IPS DF 6.9 (cell line): ENCODE measurements around the gene HSPA1B.
"Not testable (repeated sequence)": the region's sequence is repeated elsewhere in the genome, so short reads cannot be mapped to it uniquely, and the experiment has no call there.

Experiments used
- DNase-seq: peaks from one replicate; pipeline ENCODE4 v3.0.0-alpha.2; 2013; ENCODE audit warnings: low read depth, low spot score
- H3K27ac ChIP-seq: one replicate; pipeline ENCODE4 v1.5.1; 2013; ENCODE audit warnings: low read length, control low read depth
- H3K27me3 ChIP-seq: 2 replicates; pipeline ENCODE4 v1.6.1; 2013; ENCODE audit warnings: mild to moderate bottlenecking, low read length; ENCODE audit not compliant: control insufficient read depth, insufficient read depth
- H3K36me3 ChIP-seq: 2 replicates; pipeline ENCODE4 v1.6.1; 2013; ENCODE audit warnings: low read length; ENCODE audit not compliant: control insufficient read depth, insufficient read depth
- H3K4me1 ChIP-seq: 2 replicates; pipeline ENCODE4 v1.6.1; 2013; ENCODE audit warnings: low read length; ENCODE audit not compliant: control insufficient read depth, insufficient read depth
- H3K4me3 ChIP-seq: 2 replicates; pipeline ENCODE4 v1.5.1; 2013; ENCODE audit warnings: mild to moderate bottlenecking, low read length
- H3K9me3 ChIP-seq: 2 replicates; pipeline ENCODE4 v1.6.1; 2013; ENCODE audit warnings: low read length, inconsistent platforms; ENCODE audit not compliant: control insufficient read depth, insufficient read depth
- WGBS: extraction: QIAGEN DNeasy Blood & Tissue Kit; methylation state at CpG from one replicate; pipeline ENCODE4 v1.1.7; 2013; ENCODE audit warnings: mixed read lengths, missing lambda C conversion rate; ENCODE audit not compliant: insufficient read length, insufficient coverage; 5-methylcytosine and 5-hydroxymethylcytosine counted together

The HSPA1B gene

DNA sequence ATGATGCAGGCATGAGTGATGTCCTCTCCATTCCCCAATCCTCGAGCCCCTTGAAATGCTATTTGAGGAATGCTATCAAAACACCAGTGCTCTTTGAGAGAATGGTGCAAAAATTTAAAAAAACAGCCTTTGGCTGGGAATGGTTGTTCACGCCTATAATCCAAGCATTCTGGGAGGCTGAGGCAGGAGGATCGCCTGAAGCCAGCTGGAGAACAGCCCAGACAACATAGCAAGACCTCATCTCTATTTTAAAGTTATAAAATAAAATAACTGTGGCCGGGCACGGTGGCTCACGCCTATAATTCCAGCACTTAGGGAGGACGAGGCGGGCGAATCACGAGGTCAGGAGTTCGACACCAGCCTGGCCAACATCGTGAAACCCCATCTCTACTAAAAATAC, 27.8 kb upstream of the HSPA1B start:
- H3K36me3 ChIP-seq, result peaks cover 7% of the 10 kb centered on the region; the same call in 1 of the 2 replicates
- H3K4me1 ChIP-seq, result no peaks in the 10 kb centered on the region
- WGBS, result no CpG with 5 or more reads among the region's 12 CpGs
- DNase-seq, result no peak
- H3K4me3 ChIP-seq, result no peak overlapping the region
- H3K9me3 ChIP-seq, result no peaks in the 10 kb centered on the region
- H3K27me3 ChIP-seq, result no peaks in the 10 kb centered on the region
- H3K27ac ChIP-seq, result no peak overlapping the region

DNA sequence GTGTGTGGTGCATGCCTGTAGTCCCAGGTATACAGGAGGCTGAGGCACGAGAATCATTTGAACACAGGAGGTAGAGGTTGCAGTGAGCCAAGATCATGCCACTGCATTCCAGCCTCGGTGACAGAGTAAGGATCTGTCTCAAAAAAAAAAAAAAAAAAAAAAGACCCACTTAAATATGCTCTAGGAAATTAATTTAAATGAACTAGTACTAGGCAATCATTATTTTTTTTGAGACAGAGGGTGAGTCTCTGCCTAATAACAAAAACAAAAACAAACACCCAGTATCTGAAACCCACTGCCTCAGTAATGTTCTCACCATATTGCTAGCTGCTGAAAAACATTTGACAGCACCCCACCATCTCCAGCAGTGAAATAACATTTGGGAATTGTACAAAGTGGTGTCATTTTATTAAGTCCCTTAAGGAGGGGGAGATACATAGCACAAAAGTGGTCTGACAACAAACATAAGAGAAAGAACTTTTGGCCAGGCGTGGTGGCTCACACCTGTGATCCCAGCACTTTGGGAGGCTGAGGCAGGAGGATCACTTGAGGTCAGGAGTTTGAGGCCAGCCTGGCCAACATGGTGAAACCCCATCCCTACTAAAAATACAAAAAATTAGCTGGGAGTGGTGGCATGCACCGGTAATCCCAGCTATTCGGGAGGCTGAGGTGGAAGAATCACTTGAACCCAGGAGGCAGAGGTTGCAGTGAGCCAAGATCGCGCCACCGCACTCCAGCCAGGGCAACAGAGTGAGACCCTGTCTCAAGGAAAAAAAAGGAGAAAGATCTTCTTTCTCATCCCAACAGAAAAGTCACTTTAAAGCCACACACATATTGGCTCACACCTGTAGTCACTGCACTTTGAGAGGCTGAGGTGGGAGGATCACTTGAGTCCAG, 26.3 kb upstream of the HSPA1B start:
- not testable (repeated sequence) for H3K27me3 ChIP-seq, H3K4me3 ChIP-seq, H3K27ac ChIP-seq, DNase-seq, H3K9me3 ChIP-seq, H3K36me3 ChIP-seq, H3K4me1 ChIP-seq
- no CpG with 5 or more reads among the region's 8 CpGs for WGBS

DNA sequence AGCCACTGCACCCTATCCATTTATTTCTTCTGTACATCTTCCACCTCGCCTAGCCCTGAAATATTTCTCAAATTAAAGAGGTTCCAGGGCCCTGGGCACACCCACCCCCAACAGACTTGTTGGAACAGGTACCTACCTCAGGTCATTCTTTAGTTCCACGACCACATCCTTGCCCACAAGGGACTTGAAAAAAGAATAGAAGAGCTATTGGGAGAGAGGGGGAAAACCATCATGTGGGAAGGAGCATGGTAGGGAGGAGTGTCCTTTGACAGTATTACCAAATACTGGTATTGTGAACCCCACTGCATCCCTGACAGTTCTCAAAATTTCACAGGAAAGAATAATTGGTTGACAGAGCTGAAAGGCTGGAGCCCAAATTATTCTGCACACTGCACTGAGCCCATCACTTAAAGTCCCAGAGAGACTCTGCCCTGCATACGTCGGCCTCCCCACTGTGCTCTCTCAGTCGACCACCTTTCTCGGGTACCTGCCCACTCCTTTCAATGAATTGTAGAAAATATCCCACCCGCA, 21.5 kb upstream of the HSPA1B start:
- no CpG with 5 or more reads among the region's 7 CpGs for WGBS
- peaks cover 2% of the 10 kb centered on the region; the same call in 1 of the 2 replicates for H3K36me3 ChIP-seq
- peak overlapping the region; percentile 96; the same call in 1 of the 2 replicates for H3K4me3 ChIP-seq
- DNase-seq, result no peak
- H3K27ac ChIP-seq, result no peak overlapping the region
- H3K9me3 ChIP-seq, result no peaks in the 10 kb centered on the region
- H3K4me1 ChIP-seq, result no peaks in the 10 kb centered on the region
- H3K27me3 ChIP-seq, result no peaks in the 10 kb centered on the region

DNA sequence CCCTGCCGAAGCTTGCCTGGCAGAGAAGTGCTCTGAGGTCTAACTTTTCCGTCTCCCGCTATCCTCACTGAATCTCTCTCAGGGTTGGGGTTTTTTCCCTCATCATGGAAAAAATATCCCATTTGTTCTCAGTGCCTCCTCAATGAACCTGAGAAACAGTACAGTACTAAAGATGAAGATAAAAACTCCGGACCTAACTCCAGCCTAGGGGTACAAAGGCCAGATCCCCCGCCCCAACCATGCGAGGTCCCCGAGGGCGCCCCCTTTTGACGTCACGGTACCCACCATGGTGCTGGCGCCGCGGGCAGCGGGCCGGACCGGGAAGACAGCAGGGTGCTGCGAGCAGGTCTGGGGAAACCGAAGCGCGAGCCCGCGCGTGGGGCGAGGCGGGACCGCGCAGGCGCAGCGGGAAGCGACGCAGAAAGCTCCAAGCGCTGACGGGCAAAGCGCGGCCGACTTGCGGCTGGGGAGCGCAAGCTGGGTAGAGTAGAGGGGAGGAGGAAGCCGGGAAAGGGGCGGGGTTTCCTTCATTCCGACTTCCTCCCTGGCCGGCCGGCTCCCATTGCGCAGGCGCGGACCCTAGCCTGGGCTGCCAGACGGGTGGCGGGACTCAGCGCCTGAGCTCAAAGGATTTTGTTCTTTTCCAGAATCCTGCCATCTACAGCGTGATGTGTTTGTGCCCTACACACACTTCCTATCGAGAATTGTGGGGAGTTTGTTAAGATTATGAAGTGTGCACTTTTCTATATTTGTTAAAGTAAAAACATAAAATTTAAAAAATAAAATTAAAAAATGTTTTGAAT, 20.9 kb upstream of the HSPA1B start, which contains the start of gene LSM2:
Gene LSM2, minus strand, starts transcription at position 497 of the 803 bp plus-strand sequence. Its CDS starts 209 bp downstream, at position 288.
- Histone ChIP-seq H3K4me1 (no peaks in the 10 kb centered on the region), H3K36me3 (peaks cover 2% of the 10 kb centered on the region; the same call in 1 of the 2 replicates), H3K4me3 (peak within 1 kb of the TSS; percentile 96), H3K9me3 (no peaks in the 10 kb centered on the region), H3K27me3 (no peaks in the 10 kb centered on the region), H3K27ac (no peak within 1 kb of the TSS)
- DNase-seq, result no peak
- no CpG with 5 or more reads among the region's 51 CpGs for WGBS

DNA sequence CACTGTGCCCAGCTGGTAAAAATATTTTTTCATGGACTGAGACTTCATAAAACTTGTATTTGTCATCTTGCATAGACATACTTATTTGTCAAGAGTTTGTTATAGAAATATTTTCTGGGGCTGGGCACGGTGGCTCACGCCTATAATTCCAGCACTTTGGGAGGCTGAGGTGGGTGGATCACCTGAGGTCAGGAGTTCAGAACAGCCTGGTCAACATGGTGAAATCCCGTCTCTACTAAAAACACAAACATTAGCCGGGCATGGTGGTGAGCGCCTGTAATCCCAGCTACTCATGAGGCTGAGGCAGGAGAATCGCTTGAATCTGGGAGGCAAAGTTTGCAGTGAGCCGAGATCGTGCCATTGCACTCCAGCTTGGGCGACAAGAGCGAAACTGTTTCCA, 18.9 kb upstream of the HSPA1B start:
- H3K27ac ChIP-seq, H3K4me3 ChIP-seq, H3K36me3 ChIP-seq, H3K4me1 ChIP-seq, DNase-seq, H3K27me3 ChIP-seq, H3K9me3 ChIP-seq: not testable (repeated sequence)
- WGBS, result no CpG with 5 or more reads among the region's 10 CpGs

DNA sequence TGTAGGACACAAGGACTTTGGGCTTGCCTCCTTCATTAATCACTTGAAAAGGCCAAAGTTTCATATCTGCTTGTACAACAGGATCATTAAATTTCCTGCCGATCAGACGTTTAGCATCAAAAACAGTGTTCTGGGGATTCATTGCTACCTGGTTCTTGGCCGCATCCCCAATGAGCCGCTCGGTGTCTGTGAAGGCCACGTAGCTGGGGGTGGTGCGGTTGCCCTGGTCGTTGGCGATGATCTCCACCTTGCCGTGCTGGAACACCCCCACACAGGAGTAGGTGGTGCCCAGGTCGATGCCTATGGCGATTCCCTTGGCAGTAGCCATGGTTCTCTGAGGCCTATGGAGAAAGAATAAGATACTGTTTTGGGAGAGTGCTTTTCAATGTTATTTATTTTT, 15.9 kb upstream of the HSPA1B start:
- no peak overlapping the region for H3K4me3 ChIP-seq
- H3K27me3 ChIP-seq, result no peaks in the 10 kb centered on the region
- no peak for DNase-seq
- H3K27ac ChIP-seq, result no peak overlapping the region
- WGBS, result no CpG with 5 or more reads among the region's 12 CpGs
- no peaks in the 10 kb centered on the region for H3K4me1 ChIP-seq
- no peaks in the 10 kb centered on the region for H3K9me3 ChIP-seq
- H3K36me3 ChIP-seq, result no peaks in the 10 kb centered on the region

DNA sequence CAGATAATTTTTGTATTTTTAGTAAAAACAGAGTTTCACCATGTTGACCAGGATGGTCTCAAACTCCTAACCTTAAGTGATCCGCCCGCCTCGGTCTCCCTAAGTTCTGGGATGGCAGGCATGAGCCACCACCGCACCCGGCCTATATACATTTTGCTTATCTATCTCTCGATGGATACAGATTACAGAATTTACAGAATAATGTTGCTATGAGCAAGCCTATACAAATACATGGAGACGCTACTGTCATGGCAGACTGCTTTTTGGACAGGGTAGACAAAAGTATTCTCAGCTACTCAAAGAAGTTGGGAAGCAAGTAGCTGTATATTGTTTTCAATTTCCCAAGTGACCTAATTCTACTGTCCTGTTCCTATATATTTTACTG, 14.1 kb upstream of the HSPA1B start:
- no peaks in the 10 kb centered on the region for H3K27me3 ChIP-seq
- DNase-seq, result no peak
- WGBS, result no CpG with 5 or more reads among the region's 7 CpGs
- H3K36me3 ChIP-seq, result no peaks in the 10 kb centered on the region
- no peak overlapping the region for H3K27ac ChIP-seq
- H3K4me3 ChIP-seq, result no peak overlapping the region
- H3K9me3 ChIP-seq, result no peaks in the 10 kb centered on the region
- H3K4me1 ChIP-seq, result no peaks in the 10 kb centered on the region

DNA sequence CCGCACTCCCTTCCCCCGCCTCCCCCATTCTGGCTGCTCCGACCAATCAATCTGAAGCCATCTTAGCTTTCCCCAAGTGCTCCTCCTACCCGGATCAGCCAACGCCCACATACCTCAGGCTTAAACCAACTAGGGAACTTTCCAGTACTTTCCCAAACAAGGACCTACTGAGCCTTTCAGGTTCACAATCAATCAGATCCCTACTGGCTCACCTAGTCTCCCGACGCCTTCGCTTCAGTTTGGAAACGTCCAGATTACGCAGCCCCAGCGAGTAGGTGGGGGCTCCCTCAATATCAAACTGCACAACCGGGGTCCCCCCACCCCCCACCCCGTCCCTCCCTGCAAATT, 12.9 kb upstream of the HSPA1B start:
- Histone ChIP-seq H3K9me3 (no peaks in the 10 kb centered on the region), H3K4me3 (peak overlapping the region; percentile 60; the same call in 1 of the 2 replicates), H3K27ac (no peak overlapping the region), H3K4me1 (no peaks in the 10 kb centered on the region), H3K27me3 (no peaks in the 10 kb centered on the region), H3K36me3 (no peaks in the 10 kb centered on the region)
- DNase-seq, result no peak
- no CpG with 5 or more reads among the region's 13 CpGs for WGBS

DNA sequence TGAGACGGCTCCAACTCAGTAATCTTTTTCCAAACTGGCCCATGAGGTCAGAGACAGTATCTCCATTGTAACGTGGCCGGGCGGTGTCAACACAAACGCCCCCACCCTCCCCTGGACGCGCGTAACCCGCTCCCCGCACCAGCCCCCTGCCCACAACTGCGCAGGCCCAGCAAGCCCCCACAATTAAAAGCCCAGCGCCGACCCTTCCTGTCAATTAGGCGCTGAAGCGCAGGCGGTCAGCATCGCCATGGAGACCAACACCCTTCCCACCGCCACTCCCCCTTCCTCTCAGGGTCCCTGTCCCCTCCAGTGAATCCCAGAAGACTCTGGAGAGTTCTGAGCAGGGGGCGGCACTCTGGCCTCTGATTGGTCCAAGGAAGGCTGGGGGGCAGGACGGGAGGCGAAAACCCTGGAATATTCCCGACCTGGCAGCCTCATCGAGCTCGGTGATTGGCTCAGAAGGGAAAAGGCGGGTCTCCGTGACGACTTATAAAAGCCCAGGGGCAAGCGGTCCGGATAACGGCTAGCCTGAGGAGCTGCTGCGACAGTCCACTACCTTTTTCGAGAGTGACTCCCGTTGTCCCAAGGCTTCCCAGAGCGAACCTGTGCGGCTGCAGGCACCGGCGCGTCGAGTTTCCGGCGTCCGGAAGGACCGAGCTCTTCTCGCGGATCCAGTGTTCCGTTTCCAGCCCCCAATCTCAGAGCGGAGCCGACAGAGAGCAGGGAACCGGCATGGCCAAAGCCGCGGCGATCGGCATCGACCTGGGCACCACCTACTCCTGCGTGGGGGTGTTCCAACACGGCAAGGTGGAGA, 12.3 kb upstream of the HSPA1B start, which contains the start of the genes HSPA1A and HSPA1L:
Gene HSPA1A, plus strand, starts transcription at position 519 of the 814 bp plus-strand sequence. Its CDS starts 214 bp downstream, at position 733.
Gene HSPA1L, minus strand, starts transcription at position 259 of the 814 bp plus-strand sequence. CDS start 3,311 bp downstream, outside the sequence.
- Histone ChIP-seq H3K36me3 (no peaks in the 10 kb centered on the region), H3K4me3 (peak within 1 kb of the TSS; percentile 60; the same call in 1 of the 2 replicates), H3K9me3 (no peaks in the 10 kb centered on the region), H3K27me3 (no peaks in the 10 kb centered on the region), H3K27ac (no peak within 1 kb of the TSS), H3K4me1 (no peaks in the 10 kb centered on the region)
- DNase-seq, result peak; percentile 96
- no CpG with 5 or more reads among the region's 56 CpGs for WGBS
